Subcutaneous abdominal adipose tissue (tissue), 5 donors: ENCODE results near the gene LYST.
"Not testable (repeated sequence)": the region's sequence is repeated elsewhere in the genome, so short reads cannot be mapped to it uniquely, and the experiment has no call there.

ENCODE experiments used
- H3K27ac ChIP-seq: one replicate; pipeline ENCODE4 v1.7.0; 2013; ENCODE audit warnings: low read depth, mild to moderate bottlenecking, inconsistent platforms, low read length, moderate library complexity
- H3K27me3 ChIP-seq, 5 donors: one replicate each; pipeline ENCODE4 v1.7.0; 2013; ENCODE audit warnings: low read length in 5 of 5, inconsistent platforms in 1 of 5; ENCODE audit not compliant: control insufficient read depth in 5 of 5, insufficient read depth in 4 of 5
- H3K36me3 ChIP-seq, 5 donors: one replicate each; pipeline ENCODE4 v1.7.0; 2013; ENCODE audit warnings: low read length in 5 of 5; ENCODE audit not compliant: control insufficient read depth in 5 of 5, insufficient read depth in 5 of 5
- H3K4me1 ChIP-seq, 5 donors: one replicate each; pipeline ENCODE4 v1.7.0; 2013; ENCODE audit warnings: low read length in 5 of 5, mild to moderate bottlenecking in 3 of 5, moderate library complexity in 1 of 5; ENCODE audit not compliant: control insufficient read depth in 5 of 5, insufficient read depth in 5 of 5
- H3K4me3 ChIP-seq, 5 donors: one replicate each; pipeline ENCODE4 v1.7.0; 2013; ENCODE audit warnings: low read length in 5 of 5, low read depth in 1 of 5
- H3K9ac ChIP-seq, 5 donors: one replicate each; pipeline ENCODE4 v1.7.0; 2013; ENCODE audit warnings: low read length in 5 of 5, mild to moderate bottlenecking in 4 of 5, moderate library complexity in 3 of 5
- H3K9me3 ChIP-seq, 5 donors: one replicate each; pipeline ENCODE4 v1.7.0; 2013; ENCODE audit warnings: low read length in 5 of 5; ENCODE audit not compliant: control insufficient read depth in 5 of 5
- donor health status: healthy.
- donor health status: healthy.
- donor health status: healthy.
- donor health status: healthy.
- donor health status: healthy.

The LYST gene, protein sequence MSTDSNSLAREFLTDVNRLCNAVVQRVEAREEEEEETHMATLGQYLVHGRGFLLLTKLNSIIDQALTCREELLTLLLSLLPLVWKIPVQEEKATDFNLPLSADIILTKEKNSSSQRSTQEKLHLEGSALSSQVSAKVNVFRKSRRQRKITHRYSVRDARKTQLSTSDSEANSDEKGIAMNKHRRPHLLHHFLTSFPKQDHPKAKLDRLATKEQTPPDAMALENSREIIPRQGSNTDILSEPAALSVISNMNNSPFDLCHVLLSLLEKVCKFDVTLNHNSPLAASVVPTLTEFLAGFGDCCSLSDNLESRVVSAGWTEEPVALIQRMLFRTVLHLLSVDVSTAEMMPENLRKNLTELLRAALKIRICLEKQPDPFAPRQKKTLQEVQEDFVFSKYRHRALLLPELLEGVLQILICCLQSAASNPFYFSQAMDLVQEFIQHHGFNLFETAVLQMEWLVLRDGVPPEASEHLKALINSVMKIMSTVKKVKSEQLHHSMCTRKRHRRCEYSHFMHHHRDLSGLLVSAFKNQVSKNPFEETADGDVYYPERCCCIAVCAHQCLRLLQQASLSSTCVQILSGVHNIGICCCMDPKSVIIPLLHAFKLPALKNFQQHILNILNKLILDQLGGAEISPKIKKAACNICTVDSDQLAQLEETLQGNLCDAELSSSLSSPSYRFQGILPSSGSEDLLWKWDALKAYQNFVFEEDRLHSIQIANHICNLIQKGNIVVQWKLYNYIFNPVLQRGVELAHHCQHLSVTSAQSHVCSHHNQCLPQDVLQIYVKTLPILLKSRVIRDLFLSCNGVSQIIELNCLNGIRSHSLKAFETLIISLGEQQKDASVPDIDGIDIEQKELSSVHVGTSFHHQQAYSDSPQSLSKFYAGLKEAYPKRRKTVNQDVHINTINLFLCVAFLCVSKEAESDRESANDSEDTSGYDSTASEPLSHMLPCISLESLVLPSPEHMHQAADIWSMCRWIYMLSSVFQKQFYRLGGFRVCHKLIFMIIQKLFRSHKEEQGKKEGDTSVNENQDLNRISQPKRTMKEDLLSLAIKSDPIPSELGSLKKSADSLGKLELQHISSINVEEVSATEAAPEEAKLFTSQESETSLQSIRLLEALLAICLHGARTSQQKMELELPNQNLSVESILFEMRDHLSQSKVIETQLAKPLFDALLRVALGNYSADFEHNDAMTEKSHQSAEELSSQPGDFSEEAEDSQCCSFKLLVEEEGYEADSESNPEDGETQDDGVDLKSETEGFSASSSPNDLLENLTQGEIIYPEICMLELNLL (N-terminal part only)

DNA sequence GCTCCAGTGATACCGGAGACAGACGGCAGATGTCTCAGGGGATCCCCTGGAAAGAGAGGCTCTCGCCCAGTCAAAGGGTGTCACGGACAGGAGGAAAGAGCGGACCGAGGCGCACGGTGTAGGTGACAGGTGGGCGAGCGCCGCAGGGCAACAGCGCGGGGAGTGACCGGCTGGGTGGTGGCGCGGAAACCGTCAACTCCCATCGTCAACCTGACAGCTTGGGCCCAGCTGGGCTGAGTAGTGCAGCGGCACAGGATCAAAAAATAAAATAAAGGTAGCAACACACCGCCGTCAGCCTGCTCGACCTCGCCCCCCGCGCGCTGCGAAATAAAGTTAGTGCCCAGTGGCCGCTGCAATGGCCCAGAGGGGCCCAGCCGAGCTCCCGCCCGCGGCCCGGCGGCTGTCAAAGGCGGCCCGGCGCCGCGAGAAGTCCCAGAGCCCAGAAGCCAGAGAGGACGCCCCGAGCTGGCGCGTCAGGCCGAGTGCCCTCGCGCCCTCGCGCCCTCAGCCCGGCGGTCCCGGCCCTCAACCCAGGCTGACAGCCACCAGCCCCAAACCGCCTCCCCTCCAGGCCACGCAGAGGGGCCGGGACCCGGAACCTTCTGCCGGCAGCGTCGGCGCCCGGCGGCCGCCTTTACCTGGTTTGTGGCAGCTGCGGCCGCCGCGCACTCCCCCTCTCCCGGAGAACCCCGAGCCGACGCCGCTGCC is at the start of gene LYST:
Gene LYST (minus strand): TSS at position 702 of the 708 bp plus-strand sequence. CDS start 36,489 bp downstream, outside the sequence.
- peak within 1 kb of the TSS; percentile 85 for H3K27ac ChIP-seq
- H3K9me3 ChIP-seq = no peaks in the 10 kb centered on the region
- no peaks in the 10 kb centered on the region for H3K27me3 ChIP-seq
- H3K36me3 ChIP-seq = no peaks in the 10 kb centered on the region
- H3K4me3 ChIP-seq = peak within 1 kb of the TSS; percentile 74 to 96 (median 93)
- peaks cover 2 to 44% (median 29%) of the 10 kb centered on the region in 5 donors for H3K4me1 ChIP-seq
- peak within 1 kb of the TSS; percentile 85 to 96 (median 93) for H3K9ac ChIP-seq

DNA sequence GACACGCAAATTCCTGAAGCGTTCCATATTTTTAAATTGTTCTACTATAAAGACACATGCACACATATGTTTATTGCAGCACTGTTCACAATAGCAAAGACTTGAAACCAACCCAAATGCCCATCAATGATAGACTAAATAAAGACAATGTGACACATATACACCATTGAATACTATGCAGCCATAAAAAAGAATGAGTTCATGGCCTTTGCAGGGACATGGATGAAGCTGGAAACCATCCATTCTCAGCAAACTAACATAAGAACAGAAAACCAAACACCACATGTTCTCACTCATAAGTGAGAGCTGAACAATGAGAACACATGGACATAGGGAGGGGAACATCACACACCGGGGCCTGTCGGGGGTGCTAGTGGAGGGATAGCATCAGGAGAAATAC is 48.8 kb upstream of the LYST start:
- not testable (repeated sequence) for H3K9me3 ChIP-seq, H3K27me3 ChIP-seq, H3K36me3 ChIP-seq, H3K4me3 ChIP-seq, H3K9ac ChIP-seq, H3K27ac ChIP-seq
- H3K4me1 ChIP-seq = peaks cover 3 to 41% (median 18%) of the 10 kb centered on the region in 5 donors

- H3K4me1 ChIP-seq = peaks cover 6 to 25% (median 13%) of the 10 kb centered on the region in 5 donors
These were observed 46.6 kb upstream of the LYST start for GRCh38 chr1:235913311-235913710.

DNA sequence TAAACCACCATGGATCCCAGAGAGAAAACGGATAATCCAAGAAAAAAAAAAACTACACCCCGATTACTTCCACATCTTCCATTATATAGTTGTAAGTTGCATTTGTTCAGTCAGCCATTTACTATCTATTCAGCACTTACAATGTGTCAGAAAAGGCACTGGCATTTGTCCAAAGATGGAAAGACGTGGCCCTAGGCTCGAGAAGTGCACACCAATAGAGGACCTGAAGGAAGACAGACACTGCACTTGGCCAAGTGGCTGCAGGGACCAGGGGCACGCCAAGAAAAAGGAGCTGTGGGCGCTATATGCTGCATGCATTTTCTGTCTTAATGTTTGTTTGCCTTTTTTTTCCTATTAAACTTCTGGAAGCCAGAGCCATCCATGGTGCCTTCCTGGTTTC is 45.2 kb upstream of the LYST start:
- H3K4me3 ChIP-seq = no peak overlapping the region
- no peaks in the 10 kb centered on the region for H3K27me3 ChIP-seq
- peaks cover under 1 to 11% (median 3%) of the 10 kb centered on the region in 5 donors for H3K4me1 ChIP-seq

More at GRCh38 chr1:235913311-235913710, 46.6 kb upstream of the LYST start:
- Histone ChIP-seq H3K27me3 (no peaks in the 10 kb centered on the region), H3K9me3 (no peaks in the 10 kb centered on the region), H3K36me3 (no peaks in the 10 kb centered on the region), H3K4me3 (no peak overlapping the region), H3K27ac (no peak overlapping the region), H3K9ac (no peak overlapping the region)

GRCh38 chr1:235911300-235911662 is 44.6 kb upstream of the LYST start:
- Histone ChIP-seq H3K27me3 (no peaks in the 10 kb centered on the region), H3K27ac (no peak overlapping the region), H3K4me3 (no peak overlapping the region), H3K9ac (no peak overlapping the region), H3K4me1 (peaks cover 0 to 10% (median 0%) of the 10 kb centered on the region in 5 donors), H3K36me3 (no peaks in the 10 kb centered on the region), H3K9me3 (no peaks in the 10 kb centered on the region)

More for the DNA sequence above, 45.2 kb upstream of the LYST start:
- Histone ChIP-seq H3K27ac (no peak overlapping the region), H3K9me3 (no peaks in the 10 kb centered on the region), H3K36me3 (no peaks in the 10 kb centered on the region), H3K9ac (no peak overlapping the region)

DNA sequence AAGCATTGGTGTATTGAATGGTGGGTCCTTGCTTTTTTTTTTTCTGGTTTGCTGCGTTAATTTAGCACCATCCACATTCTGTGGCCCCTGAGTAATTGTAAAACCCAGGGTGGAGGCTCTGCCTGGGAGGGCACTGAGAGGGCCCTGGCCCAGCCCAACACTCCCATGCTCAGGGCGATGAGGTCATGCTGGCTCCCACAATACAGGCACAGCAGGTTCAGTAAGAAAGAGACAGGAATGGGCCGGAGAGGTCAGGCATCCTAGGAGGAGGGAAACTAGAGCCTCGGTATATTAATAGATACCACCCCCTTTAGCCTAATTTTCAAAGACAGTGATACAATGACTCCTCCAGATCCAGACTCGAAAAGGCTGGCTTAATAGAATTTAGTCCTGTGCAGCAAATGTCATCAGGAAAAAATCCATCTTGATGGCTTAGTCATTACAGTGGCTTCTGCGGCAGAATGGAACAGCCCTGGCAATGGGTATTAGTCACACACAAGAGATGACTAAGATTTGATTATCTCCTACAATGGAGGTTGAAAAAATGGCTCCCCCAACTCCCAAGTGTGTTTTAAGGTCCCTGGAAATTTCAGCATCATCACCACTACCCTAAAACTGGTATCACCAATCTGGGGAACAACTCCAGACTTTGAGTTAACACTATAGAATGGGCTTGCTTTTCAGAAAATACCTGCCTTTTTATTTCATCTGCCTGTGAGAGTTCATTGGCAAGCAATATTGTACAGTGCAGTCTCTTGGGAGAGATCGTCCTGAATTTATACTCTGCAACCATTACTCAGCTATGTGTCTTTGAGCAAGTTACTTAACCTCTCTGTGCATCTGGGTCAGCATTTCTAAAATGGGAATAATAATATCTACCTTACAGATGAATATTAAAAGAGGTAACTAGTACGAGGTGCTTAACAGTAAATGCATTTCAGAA is 43.9 kb upstream of the LYST start:
- Histone ChIP-seq H3K27ac (peak overlapping the region; percentile 50), H3K27me3 (no peaks in the 10 kb centered on the region), H3K4me3 (no peak overlapping the region), H3K9me3 (no peaks in the 10 kb centered on the region), H3K36me3 (no peaks in the 10 kb centered on the region), H3K4me1 (peaks cover 0 to 10% (median 0%) of the 10 kb centered on the region in 5 donors), H3K9ac (no peak overlapping the region)

- H3K4me3 ChIP-seq = no peak overlapping the region
- no peaks in the 10 kb centered on the region for H3K27me3 ChIP-seq
- no peaks in the 10 kb centered on the region for H3K9me3 ChIP-seq
- peaks cover 0 to 10% (median 0%) of the 10 kb centered on the region in 5 donors for H3K4me1 ChIP-seq
- H3K27ac ChIP-seq = no peak overlapping the region
- no peaks in the 10 kb centered on the region for H3K36me3 ChIP-seq
- no peak overlapping the region for H3K9ac ChIP-seq
These were observed 42.2 kb upstream of the LYST start for GRCh38 chr1:235908742-235909520.

GRCh38 chr1:235907897-235908240 is 41.2 kb upstream of the LYST start:
- Histone ChIP-seq H3K36me3 (no peaks in the 10 kb centered on the region), H3K4me3 (no peak overlapping the region), H3K9me3 (no peaks in the 10 kb centered on the region), H3K27me3 (no peaks in the 10 kb centered on the region), H3K27ac (no peak overlapping the region), H3K4me1 (peaks cover 0 to 10% (median 0%) of the 10 kb centered on the region in 5 donors), H3K9ac (no peak overlapping the region)
